RKO (cell line): ENCODE results near the gene MSH2.
"Not testable (repeated sequence)": the region's sequence is repeated elsewhere in the genome, so short reads cannot be mapped to it uniquely, and the experiment has no call there.

Source experiments
- DNase-seq: peaks from one replicate; pipeline ENCODE4 v3.0.0-alpha.2; 2016; ENCODE audit warnings: low spot score

Gene MSH2

DNA sequence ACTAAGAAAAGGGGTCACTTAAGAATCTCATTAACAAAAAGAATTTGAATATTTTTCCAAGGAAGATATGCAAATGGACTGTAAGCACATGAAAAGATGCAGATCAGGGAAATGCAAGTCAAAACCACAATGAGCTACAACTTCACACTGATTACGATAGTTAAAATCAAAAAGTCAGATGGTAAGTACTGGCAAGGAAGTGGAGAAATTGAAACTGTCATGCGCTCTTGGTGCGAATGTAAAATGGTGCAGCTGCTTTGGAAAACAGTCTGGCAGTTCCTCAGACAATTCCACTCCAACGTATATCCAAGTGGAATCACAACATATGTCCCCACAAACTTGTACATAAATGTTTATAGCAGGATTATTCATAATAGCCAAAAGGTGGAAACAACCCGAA lies 81.4 kb downstream of the MSH2 start:
- no peak for DNase-seq

DNA sequence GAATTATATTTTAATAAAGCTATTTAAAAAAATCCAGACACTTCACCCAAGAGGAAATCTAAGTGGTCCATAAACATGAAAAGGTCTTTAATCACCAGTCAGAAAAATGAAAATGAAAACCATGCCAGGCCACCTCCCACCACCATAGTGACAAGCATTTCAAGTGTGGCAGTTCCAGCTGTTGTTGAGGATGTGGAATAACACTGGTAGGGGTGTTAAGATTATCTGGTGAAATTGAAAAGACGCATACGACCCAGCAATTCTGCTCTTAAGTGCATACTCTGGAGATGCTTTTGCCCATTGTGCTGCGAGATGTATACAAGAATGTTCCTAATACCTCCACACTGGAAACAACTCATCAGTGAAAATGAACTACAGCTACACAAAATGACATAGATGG lies 82.2 kb downstream of the MSH2 start:
- DNase-seq = no peak

DNA sequence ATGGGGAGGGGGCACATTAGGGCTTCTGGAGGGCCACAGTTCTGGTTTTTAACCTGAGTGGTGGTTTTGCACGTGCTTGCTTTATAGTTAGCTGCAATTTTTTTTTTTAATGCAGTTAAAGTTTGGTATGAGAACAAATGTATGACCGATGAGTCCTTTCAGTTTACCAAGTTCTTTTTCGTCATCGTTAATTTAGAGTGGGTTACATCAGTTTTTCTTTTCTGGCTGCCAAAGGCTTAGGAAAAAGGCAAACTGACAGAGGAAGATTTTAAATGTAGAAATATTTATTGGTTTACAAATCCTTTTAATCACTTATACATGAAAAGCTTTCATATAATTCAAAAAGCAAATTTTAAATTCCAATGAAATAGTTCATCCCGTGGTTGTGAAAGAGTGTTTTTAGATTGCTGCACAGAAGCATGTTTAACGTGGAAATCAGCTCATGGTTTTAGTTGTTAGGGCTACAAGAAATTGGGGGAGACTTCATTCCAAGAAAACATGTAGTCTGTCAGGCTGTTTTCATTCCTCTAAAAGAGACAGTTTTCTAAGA lies 82.9 kb downstream of the MSH2 start:
- no peak for DNase-seq

DNA sequence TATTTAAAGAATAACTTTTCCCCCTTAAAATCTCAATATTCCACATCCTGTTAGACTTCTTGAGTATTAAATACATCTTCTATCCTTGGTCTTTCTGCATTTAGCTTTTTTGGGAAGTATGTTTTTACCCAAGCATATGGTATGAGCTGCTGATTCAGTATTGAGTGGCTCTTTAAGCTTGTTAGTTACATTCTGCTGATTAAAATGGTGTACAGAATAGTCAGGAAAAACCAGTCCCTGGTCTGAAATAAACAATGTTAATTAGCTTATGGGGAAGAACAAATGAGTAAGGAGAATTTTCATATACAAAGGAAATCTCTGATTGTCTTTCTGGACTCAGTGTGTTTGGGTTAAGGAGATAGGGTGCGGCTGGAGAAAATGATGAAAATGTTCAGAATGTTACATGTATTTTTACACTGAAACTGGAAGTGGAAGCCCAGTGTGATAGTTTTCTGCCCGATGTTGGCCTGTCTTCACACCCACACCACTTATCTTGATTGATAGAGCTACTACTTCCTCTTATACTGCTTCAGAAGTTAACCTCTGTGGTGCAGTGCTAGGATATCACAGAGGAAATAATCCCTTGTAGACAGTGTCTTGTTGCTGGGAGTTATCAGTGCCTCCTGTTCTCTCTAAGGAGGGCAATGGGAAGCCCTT lies 84.0 kb downstream of the MSH2 start:
- DNase-seq = no peak

DNA sequence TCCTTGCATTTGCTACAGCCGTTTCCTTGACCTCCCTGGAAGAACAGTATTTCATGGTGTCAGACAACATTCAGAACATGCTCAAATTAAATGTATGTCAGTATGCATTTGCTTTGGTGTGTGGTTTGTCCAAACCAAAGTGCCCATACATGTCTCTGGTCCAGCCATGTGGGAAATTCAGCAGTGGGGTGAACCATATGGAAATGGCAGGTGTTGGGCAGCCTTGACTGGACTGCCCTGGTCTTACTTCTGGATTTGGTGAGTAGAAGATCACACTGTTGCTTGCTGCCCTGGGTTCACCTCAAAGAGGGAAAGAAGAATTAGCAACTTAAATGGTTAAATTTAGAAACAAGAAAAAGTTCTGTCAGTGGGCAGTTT lies 84.5 kb downstream of the MSH2 start:
- DNase-seq = no peak

DNA sequence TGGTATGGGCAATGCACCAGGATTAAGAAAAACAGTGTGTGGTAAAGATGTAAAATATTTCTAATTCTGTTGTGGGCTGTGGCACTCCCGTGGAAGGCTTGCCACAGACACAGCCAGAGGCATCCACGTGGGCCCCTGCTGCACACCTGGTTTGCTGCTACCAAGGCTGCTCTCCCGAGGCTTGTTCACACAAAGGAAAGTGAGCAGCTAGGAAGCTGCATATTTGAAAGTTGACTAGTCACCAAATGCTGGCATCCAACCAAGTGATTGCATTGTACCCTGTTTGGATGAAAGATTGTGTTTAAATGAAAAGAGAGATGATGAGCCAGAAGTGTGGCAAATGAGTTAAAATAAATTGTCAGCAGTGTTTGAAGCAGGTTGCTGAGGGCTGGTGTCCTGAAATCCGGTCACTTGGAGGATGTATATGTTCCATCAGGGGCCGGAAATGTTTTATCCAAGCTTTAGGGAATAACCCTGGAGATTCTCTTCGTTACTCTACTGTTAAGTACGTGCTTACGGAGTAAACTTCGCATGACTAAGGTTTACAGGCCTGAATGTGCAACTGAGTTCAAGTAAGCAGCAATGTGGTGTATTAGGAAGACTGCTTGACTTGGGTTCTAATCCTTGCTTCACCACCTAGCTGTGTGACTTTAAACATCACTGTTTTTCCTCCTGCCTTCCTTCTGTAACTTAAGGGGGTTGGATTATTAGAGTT lies 86.1 kb downstream of the MSH2 start:
- DNase-seq = peak; percentile 57

DNA sequence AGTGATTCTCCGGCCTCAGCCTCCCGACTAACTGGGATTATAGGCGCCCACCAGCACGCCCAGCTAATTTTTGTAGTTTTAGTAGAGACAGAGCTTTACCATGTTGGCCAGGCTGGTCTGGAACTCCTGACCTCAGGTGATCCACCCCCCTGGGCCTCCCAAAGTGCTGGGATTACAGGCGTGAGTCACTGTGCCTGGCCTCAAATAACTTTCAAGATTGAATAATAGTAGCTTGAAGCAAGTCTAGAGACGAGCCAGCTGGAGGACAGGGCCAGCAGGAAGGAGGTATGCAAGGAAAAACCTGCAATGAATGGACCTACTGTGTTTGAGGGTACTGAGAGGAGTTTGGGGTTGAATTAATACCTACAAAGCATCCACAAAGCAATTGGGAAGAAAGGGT lies 87.5 kb downstream of the MSH2 start:
- DNase-seq = no peak

DNA sequence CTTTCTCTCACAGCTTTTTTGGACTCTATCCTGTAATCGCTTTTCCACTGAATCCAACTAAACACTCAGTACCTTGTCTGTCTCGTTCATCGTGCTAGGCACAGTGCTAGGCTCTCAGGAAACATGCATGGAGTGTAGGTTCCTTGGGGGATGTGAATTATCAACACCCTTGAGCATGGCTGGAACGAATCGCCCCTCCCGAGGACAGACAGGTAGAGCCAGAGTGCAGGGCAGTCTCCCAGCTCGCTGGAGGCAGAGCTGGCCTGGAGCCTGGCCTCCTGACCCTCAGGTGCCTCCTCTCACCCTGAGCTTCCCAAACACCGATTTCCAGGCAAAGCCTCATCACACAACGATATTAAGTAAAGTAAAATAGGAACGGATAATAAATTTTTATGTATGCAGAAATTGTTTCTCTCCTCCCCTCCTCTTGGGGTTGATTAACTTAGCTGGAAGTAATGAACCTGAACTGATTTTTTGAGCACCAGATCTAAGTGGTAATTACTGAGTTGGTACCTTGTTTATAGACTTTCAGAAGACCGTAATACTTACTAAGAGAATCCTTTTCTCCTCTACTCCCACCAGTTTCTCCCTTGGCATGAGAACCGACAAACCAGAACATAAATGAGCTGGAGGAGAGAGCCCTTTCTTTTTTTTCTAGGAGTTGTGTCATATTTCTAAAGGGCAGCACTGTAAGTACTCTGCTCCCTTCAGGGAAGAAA lies 90.5 kb downstream of the MSH2 start:
- no peak for DNase-seq

DNA sequence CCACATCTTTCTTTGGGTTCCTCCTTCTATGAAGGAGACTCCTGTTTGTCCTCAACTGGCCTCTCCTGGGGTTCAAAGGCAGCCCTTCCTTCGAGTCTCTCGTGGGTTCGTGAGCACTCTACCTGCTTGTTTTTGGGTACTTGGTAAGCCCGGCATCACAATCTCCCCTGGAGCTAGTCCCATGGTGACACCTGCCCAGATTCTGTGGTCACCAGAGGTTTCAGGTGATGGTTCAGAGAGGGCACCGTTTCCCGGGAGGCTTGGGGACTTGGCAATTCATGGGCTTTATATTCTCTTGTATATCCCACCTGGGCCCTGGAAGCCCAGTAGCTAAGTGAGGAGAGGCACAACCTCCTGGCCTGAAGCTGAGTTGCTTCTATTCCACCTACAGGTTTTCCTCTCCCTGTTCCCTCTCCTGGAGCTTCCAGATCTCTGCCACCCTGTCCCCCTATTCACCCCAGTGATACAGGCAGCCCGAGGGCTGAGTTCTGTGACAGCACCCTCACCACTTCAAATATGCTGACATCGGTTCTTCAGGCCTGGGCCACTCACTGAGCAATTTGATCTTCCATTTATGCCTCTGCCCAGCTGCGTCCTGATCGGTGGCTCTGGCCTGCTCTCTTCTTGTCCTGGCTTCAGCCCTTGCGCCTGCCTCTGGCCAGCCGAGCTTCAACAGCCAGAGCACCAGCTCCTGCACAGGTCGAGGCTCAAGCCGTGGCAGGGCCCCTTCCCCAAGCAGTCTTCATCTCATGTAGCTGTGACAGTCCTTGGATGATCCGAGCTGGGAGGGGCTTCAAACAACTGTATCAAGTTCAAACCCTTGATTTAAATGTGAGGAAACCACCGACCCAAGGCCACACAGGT lies 91.5 kb downstream of the MSH2 start:
- no peak for DNase-seq

DNA sequence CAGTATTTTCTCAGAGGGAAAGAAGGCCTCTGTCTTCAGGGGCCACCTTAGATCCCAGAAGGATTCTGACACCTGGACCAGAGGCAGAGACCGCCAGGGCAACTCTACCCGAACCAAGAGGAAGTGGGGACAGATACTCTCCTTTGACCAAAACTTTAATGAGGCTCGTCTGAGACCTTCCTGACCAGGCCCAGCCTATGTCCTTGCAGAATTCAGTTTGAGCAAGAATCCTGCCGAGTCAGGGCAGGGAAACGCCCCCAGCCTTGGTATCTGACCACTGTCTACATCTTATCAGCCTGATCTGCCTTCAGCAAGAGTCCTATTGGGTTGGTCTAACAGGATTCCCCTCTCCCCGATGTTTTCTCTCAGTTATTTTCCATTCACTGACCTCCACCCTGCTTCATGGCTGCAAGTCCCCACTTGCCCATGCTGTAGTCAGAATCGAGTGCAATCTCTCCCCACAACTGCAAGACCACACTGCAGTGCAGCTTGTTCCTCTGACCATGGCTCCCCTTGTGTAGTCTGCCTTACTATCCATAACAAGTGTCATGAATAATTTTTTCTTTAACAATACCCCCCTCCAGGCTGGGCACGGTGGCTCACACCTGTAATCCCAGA lies 95.0 kb downstream of the MSH2 start:
- DNase-seq = no peak

DNA sequence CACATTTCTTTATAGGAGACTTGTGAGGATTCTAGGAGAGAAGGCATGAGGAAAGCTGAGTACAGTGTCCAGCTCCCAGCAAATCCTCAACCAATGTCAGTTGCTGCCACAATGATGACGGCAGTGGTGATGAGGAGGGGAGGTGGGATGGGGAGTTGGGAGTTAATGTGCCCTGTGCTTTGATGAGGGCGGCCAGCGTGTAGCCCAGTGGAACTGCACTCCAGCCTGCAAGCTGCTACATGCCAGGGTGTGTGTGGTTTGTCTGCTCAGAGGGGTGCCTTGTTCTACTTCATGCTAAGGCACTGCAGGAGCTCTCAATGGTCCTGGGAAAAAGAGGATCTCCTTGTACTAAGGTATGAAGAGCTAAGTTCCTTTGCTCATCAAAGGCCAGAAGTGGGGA lies 96.1 kb downstream of the MSH2 start:
- DNase-seq = no peak

DNA sequence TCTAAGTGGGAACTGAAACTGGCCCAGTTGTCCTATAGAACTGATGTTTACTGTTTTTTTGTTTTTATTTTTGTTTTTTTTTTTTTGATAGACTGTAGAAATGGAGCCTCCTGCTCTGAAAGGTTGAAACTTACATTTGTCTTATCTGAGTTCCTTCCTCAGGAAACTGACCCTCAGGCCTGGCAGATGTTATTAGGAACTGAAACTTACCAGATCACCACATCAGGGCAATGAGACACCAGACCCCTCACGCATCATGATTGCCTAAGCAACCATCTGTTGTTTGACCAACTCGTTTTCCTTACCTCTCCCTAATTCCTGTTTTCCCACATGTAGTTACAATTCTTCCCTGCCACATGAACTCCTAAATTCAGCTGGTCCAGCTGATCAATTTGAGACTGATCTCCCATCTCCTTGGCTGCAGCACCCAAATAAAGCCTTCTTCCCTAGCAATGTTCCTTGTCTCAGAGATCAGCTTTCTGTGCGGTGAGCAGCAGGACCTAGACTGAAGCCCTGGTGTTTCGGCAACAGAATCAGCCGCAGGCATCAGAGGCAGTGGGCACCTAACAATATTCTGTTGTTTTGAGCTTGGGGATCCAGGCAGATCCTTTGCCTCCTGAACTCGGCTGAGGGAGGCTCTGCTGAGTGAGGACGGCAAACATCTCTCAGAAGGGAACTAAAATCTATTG lies 96.8 kb downstream of the MSH2 start:
- no peak for DNase-seq

DNA sequence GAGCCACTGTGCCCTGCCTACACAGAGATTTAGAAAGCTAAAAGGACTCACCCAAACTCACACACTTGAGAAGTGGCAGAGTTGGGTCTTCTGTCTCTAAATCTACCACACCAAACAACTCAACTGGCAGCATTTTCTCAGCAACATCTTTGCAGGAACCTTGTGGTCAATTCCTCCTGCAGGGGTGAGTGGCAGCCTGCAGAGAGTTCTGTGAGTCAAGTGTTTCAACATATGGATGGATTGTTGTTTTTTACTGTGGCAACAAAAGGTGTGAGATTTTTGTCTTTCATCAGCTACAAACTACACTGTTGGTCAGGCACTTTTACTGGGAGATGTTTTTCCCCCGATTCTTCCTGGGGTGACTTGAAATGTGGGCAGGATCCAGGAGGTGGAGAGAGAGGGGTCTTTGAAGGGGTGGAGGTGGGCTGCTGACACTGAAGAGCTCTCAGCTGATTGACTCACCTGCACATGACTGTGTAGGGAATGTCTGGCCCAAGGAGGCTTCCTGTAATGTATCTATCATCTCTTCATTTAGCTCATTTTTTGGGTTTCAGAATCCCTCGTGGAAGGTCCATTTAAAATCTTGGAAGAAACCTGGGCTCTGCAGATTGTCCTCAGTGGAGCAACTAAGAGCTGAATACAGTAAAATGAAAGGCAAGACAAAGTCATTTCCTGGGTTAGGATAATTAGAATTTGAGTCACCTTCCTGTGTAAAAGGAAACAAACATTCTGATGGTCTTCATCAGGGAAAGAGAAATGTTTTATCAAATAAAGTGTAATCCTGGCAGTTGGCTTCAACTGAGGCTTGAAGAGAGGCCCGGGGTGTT lies 98.6 kb downstream of the MSH2 start:
- peak; percentile 54 for DNase-seq

DNA sequence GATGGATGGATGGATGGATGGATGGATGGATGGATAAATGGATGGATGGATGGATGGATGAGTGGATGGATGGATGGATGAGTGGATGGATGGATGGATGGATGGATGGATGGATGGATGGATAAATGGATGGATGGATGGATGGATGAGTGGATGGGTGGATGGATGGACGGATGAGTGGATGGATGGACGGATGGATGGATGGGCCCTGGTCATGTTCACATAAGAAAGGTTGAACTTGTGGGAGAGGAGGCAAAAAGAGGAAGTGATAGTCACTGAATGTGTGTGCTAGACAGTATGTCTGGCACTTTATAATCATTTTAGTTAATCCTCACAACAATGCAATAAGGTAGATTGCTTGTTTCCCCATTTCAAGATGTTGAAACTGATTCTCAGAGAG lies 99.5 kb downstream of the MSH2 start:
- DNase-seq = not testable (repeated sequence)

DNA sequence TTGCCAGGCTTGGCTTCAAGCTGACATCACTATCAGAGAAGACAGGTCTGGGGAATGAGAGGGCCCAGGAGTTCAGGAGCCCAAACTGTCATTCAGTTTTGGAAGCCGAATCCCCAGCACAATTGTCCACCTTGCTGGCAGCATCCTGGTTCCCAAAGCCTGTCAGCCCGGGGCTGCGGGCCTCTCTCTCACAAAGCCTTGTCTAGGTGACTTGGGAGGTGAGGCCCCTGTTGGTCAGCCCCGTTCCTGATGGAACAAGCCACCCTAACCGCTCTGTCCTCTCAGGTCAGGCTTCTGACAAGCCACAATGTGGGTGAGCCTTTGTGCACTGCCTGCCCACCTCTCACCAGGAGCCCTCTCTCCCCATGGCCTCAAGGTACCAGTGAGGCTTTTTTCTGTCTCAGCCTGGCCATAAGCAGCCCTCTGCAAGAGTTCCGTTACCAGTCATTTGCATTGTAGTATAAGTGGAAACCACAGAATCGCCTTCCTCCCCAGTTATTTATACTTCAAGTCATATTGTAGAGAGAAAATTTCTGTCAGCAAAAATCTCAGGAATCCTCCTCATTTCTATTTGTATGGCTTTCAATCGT lies 100.6 kb downstream of the MSH2 start:
- no peak for DNase-seq

DNA sequence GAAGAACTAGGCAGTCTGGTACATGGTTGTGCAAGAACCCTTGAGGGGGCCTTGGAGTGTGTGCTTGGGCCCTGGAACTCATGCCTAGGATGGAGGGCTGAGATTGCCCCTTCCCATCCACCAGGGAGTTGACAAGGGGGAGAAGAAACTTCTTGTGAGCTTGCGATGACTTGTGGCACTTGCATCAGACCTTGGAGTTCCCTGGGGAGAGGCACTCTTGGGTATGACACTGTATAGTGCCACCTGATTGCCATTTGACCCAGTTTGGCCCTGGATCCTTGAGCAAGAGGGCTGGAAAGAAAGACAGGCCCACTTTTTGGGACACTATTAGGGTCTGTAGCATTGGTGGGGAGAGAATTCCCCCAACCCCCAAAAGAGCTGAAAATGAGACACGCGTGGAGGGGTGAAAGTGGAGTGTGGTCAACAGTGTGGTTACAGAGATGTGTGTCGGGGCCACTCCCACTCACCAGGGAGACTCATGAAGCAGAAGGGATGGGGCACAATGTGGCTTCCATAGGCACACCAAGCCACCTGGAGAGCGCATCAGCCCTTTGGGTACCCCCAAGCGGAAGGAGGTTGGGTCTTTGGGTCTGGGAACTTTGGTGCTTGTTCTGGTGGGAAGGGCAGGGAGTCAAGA lies 101.3 kb downstream of the MSH2 start:
- no peak for DNase-seq

DNA sequence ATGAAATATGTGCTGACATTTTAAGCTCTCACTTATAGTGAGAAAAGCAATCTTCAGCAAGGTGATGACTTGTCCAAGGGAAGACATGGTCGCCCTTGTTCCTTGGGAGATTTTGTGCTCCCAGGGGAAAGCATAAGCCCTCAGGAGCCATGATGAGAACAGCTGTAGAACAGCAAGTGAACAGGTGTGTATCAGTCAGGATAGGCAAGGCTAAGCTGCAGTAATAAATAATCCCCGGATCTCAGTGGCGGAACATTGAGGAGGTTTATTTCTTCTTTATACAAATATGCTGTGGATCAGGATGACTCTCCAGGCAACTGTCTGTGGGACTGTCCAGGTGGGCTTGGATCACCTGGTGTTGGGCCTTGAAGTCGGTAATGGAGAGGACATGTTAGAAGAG lies 103.1 kb downstream of the MSH2 start:
- DNase-seq = no peak

DNA sequence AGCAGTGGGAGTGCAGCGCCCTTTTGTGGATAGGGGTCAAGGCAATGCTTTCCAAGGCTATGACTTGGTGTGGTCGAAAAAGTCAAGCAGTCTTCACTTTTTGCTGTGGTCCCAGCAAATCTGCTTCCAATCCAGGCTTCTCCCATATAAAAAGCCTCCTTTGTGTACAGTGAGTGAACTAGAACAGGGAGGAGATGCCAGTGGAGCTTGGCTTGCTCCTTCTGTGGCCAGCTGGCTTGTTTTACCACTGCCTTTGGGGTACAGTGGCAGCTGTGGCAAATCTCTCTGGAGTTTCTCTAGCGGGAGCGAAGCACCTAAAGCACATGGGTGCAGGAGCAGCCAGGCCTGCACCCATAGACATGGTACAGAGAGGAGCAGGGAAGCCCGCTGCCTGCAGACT lies 103.5 kb downstream of the MSH2 start:
- DNase-seq = no peak

DNA sequence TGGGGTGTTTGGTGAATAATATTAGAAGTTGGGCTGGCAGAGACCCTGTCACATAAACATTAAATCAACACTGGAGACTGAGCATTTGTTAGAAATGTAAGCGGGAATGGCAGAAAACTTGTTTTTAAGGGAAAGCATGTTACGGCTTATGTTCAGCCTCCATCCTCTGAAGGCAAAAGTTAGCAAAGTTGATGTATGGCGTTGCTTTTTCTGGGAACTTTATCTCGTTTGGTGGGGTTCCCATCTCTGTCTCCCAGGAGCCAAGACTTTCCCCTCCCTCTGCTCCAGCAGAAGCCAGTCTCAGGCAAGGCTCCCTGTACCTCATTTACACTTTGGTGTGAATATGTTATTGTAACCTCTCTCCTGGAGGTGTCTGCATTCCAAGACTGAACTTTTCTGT lies 105.1 kb downstream of the MSH2 start:
- no peak for DNase-seq
